MM.1S (cell line): ENCODE results near the gene FCGR1A.
"Not testable (repeated sequence)": the region's sequence is repeated elsewhere in the genome, so short reads cannot be mapped to it uniquely, and the experiment has no call there.

Experiments used
- CTCF ChIP-seq: fragments of 300-600 bp; sonication (generic); IDR thresholded peaks from 2 replicates; pipeline ENCODE4 v1.5.1; 2016; ENCODE audit warnings: antibody characterized with exemption, low read length, mixed read lengths
- EZH2 ChIP-seq: fragments of 300-600 bp; sonication (generic); optimal IDR thresholded peaks from 2 replicates; pipeline ENCODE3; 2017; ENCODE audit warnings: low read depth, mild to moderate bottlenecking, antibody characterized with exemption, low read length, mixed read lengths
- EZH2phosphoT487 ChIP-seq: fragments of 300-600 bp; sonication (generic); IDR thresholded peaks from 2 replicates; pipeline ENCODE4 v1.6.1; 2018; ENCODE audit warnings: antibody characterized with exemption, low read length

GRCh38 chr1:149764087-149764800 is 18.2 kb upstream of the FCGR1A start:
- TF ChIP-seq CTCF, EZH2phosphoT487, EZH2: not testable (repeated sequence)
